Suppressor macrophage (primary cell): Measurements from ENCODE around the gene AKR1A1.
"Not testable (repeated sequence)": the region's sequence is repeated elsewhere in the genome, so short reads cannot be mapped to it uniquely, and the experiment has no call there.

ENCODE experiments used
- DNase-seq, 4 experiments: peaks; one replicate each; pipeline ENCODE4 v3.0.0-alpha.2; 2020 to 2022
- total RNA-seq, 17 experiments: gene quantifications; one replicate each; lab custom pipeline; 2026; ENCODE audit warnings: mixed read lengths in 6 of 17, inconsistent platforms in 3 of 17; lab: John Stamatoyannopoulos, UW

AKR1A1 gene
- 128 to 311 (median 213) reads per million in 17 experiments for total RNA-seq

DNA sequence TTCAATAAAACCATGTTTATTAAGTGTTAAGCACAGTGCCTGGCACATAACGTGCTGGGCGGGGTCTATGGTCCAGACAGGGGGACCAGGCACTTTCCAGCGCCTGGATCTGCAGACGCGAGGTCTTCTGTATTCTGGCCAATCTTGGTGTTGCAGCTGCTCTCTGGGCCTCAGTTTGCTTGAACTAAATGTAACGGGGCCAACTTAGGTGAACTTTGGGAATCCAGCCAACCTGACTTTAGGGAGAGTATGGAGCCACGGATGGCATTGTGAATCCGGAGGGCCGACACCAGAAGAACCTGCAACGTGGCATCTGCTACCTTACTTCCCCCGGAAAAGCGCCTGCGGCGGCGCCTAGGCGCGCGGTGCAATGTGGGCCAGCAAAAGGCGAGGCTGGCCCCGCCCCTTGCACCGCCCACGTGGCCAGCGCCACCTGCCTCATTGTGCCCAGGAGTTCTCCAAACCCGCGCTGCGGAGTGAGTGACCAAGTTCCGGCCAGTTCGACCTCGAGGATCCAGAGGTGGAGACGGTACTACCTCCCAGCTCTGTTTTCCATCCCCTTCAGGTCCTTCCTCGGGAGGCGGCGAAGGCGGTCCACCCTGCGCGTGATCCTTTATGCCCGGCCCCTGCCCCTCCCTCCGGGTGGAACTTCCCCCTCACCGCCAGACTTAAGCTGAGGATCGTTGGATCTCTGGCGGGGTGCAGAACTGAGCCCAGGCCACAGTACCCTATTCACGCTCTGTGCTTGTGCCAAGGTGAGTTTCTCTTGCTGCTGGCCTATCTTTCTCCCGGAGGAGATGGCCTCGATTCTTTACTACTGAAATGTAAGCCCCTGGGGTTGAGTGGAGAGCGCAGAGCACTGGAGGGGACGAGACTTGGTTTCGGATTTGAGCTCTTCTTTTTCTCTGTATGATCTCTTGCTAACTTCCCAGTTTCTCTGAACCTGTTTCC lies at the start of gene AKR1A1:
Gene AKR1A1, plus strand, starts transcription at position 426 of the 951 bp plus-strand sequence. CDS start 10,969 bp downstream, outside the sequence.
- peak; percentile 94 to 97 (median 96) for DNase-seq

DNA sequence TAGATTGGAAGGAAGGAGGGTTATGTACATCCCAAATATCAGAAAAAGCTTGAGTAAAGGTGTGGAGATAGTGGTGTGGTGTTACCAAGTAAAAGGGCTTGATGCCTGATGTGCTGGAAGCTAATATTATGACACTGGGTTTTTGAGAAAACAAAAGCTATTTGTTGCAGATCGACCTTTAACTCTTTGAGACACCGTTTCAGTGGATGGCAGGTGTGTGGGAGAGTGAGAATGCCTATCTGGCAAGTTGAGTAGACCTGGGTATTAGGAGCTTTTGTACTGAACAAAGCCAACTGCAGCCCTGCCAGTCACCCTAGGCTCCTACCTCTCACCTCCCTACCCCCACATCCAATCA lies 49.1 kb upstream of the AKR1A1 start:
- no peak for DNase-seq

DNA sequence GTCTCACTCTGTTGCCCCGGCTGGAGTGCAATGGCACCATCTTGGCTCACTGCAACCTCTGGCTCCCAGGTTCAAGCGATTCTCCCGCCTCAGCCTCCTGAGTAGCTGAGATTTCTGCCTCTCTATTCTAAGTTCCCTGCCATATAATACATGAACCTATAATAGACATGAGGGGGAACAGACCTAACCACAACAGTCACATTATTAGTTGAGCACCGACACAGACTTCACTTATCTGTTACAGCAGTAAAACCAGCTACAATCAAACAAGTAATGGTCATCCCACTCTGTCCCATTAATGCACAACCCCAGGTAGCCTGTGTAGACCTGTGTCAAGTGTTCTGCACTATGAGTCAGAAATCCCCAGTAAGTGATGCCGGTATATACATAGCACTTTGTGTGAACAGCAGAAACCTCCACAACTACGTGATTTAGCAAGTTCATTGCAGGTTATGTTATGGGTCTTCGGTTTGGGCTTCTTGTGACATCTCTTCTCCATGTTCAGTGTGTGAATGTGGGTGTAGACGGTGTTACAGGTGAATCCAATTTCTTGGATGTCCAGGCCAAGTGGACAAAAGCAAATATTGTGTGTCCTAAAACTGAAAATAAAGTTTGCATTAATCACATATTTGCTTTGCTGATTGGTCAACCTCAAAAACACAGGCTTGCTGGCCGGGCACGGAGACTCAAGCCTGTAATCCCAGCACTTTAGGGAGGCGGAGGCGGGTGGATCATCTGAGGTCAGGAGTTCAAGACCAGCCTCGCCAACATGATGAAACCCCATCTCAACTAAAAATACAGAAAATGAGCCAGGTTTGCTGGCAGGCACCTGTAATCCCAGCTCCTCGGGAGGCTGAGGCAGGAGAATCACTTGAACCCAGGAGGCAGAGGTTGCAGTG lies 46.9 kb upstream of the AKR1A1 start:
- no peak for DNase-seq

DNA sequence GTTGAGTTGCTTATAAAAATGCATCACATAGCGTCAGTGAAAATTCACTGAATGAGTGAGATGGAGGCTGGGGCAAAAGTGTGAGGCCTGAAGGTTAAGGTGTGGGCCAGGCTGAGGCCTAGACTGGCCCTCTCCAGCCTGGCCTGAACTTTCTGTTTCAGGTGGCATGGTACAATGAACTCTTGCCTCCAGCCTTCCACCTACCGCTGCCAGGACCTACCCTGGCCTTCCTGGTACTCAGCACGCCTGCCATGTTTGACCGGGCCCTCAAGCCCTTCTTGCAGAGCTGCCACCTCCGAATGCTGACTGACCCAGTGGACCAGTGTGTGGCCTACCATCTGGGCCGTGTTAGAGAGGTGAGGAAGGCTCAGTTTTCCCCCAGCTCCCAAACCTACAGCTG lies 43.4 kb upstream of the AKR1A1 start:
- DNase-seq: no peak

DNA sequence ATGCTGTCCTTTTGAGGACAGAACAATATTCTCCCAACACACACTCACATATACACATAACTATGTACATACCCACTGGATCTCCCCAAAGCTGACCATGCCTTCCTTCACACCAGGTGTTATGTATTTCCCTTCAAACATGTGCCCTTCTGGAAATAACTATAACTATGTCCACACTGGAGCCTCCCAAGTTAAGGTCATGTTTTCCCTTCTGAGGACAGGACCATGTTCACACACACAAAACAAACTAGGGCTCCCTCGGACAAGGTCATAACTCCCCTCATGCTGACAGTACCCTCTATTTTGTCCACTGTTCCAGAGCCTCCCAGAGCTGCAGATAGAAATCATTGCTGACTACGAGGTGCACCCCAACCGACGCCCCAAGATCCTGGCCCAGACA lies 42.7 kb upstream of the AKR1A1 start:
- DNase-seq: no peak

DNA sequence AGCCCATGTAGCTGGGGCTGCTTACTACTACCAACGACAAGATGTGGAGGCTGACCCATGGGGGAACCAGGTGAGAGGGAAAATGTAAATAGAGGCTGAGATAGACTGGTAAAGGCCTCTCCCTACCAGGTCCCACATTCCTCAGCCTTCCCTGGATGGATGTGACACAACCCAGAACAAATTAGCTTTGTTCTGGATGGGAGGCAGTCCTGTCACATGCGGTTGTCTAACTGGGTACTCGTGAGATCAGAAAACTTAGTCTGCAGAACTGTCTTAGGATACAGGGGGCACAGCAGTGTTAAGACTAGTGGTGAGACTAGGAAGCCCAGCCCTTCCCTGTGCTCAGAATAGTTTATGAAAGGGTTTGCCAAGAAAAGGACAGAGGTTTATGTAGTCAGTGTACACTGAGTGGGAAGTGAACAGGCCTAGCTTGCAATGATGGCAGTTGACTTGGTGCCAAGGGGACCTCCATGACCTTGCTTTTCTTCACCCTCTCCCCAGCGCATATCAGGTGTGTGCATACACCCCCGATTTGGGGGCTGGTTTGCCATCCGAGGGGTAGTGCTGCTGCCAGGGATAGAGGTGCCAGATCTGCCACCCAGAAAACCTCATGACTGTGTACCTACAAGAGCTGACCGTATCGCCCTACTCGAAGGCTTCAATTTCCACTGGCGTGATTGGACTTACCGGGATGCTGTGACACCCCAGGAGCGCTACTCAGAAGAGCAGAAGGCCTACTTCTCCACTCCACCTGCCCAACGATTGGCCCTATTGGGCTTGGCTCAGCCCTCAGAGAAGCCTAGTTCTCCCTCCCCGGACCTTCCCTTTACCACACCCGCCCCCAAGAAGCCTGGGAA lies 42.1 kb upstream of the AKR1A1 start:
- peak in 1 of 4 experiments; percentile 14 for DNase-seq

DNA sequence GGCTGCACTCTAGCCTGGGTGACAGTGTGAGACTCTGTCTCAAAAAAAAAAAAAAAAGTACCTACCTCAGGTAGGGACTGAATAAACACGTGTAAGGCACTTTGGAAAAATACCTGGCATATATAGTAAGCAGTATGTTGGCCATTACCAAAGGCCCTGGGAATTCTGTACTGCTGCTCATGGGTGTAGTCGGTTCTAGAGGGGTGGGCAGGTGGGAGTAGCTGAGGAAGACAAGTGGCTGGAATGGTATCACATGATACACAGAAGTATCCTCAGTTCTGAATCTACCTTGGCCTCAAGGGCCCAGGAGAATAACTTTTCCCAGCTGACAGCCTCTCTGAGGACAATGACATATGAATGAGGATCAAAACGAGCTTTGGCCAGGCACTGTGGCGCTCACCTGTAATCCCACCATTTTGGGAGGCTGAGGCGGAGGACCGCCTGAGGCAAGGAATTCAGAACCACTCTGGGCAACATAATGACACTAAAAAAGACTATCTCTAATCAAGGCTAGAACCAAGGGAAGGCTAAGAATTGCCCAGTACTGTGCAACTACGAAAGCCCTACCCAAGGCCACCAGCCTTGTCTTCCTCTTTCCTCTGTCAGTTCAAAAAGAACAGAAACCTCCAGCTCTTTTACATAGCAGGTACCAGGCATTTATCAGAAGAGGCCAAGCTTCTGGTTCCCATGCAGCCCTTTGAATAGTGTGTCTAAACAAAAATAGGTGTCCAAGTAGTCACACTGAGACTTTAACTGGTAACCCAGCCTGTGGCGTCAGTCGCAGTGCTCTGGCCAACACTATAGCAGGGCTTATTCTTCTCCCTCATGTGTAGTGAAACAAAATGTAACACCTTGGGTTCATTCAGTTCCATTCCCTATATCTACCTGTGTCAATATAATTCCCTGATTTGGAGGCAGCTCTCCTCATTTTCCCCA lies 40.3 kb upstream of the AKR1A1 start:
- DNase-seq: no peak

DNA sequence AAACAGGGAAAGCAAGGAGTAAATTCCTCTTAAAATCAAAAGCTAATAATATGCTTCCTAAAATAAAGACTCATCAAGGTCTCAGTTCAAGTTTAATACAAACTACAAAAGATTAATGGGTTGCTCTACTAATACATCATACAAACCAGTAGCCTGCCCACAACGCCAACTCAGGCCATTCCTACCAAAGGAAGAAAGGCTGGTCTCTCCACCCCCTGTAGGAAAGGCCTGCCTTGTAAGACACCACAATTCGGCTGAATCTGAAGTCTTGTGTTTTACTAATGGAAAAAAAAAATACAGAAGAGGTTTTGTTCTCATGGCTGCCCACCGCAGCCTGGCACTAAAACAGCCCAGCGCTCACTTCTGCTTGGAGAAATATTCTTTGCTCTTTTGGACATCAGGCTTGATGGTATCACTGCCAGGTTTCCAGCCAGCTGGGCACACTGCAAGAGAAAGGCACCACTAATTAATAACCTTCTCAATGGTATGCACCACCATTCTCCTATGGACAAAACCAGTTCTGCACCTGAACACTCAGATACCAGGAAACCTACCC lies 39.6 kb upstream of the AKR1A1 start:
- no peak for DNase-seq

DNA sequence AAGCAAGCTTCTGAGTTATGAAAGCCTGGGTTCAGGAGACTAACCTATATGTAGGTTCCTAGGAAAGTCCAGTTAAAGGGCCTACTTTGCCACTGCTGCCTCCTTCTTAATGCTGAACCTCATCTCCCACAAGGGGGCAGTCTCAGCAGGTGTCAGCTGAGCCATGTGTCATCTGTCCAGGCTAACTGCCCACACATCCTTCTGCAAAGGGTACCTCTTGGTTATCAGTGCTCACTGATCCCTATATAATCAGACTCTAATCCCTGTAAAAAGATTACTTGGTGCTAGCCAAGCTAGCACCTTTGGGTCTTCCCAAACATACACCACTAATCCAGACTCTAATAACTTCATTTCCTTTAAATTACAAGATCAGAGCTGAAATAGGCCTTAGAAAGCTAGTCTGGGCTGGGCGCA lies 38.0 kb upstream of the AKR1A1 start:
- DNase-seq: peak; percentile 82 to 87 (median 86)

DNA sequence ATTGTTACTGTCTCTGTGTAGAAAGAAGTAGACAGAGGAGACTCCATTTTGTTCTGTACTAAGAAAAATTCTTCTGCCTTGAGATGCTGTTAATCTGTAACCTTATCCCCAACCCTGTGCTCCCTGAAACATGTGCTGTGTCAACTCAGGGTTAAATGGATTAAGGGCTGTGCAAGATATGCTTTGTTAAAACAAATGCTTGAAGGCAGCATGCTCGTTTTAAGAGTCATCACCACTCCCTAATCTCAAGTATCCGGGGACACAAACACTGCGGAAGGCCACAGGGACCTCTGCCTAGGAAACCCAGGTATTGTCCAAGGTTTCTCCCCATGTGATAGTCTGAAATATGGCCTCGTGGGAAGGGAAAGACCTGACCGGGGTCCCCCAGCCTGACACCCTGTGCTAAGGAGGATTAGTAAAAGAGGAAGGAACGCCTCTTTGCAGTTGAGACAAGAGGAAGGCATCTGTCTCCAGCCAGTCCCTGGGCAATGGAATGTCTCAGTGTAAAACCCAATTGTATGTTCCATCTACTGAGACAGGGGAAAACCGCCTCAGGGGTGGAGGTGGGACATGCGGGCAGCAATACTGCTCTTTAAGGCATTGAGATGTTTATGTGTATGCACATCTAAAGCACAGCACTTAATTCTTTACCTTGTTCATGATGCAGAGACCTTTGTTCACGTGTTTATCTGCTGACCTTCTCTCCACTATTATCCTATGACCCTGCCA lies 36.9 kb upstream of the AKR1A1 start:
- DNase-seq: peak in 1 of 4 experiments; percentile 17

DNA sequence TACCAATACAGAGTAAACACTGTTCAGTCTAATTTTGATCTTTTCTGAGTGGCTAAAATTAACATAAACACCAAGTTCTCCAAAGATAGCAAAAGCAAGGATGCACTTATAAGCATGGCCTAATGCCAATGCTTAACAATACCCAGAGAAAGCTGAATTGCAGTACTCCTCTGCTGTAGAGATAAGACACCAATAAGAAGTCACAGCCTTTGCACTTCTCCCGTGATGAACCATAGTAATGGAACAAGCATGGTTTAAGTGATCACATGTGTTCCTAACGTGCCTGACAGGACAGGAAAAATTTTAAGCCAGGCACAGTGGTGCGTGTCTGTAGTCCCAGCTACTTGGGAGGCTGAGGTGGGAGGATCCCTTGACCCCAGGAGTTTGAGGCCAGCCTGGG lies 34.6 kb upstream of the AKR1A1 start:
- DNase-seq: no peak

DNA sequence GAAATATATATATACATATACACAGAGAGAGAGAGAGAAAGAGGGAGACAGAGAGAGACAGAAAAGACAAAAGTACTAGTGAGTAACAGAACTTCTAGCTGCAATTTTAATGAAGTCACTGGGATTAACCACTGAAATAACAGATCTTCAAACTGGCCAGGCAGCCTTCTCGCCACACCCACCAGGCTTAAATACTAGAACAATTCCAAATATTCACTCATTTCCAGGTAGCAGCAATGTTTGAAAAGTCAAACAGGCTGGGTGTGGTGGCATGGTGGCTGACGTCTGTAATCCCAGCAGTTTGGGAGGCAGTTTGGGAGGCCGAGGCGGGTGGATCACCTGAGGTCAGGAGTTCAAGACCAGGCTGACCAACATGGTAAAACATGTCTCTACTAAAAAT lies 34.2 kb upstream of the AKR1A1 start:
- DNase-seq: no peak

DNA sequence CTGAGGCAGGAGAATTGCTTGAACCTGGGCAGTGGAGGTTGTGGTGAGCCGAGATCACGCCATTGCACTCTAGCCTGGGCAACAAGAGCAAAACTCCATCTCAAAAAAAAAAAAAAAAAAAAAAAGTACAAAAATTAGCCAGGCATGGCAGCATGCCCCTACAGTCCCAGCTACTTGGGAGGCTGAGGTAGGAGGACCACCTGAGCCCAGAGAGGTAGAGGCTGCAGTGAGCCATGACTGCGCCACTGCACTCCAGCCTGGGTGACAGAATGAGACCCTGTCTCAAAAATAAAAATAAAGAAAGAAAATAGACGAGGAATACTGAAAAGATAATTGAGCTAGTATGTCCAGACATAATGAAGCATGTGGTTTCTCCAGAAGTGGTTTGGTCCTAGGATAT lies 32.3 kb upstream of the AKR1A1 start:
- not testable (repeated sequence) for DNase-seq

DNA sequence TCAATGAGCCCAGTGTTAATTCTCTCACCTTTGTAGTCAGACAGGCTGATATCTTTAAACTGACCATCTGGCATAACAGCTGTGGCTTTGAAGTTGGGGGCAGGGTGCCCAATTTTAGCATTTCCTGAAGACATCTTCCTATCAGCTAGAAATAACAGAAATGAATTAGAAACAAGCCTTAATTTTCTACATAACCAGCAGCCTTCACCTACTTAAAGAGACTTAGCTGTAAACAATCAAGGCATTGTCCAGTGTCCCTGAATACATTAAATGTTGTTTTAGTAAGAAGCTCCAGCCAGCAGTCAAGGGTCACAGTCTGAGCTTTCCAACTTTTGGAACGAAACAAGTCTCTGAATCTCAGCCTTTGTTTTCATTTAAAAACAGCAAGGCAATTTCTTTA lies 31.7 kb upstream of the AKR1A1 start:
- DNase-seq: no peak

DNA sequence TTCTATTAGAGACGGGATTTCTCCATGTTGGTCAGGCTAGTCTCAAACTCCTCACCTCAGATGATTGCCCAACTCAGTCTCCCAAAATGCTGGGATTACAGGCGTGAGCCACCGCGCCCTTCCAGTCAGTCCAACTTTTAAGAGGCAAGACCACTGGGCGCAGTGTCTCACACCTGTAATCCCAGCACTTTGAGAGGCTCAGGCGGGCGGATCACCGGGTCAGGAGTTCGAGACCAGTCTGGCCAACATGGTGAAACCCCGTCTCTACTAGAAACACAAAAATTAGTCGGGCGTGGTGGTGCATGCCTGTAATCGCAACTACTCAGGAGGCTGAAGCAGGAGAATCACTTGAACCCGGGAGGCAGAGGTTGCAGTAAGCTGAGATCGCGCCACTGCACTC lies 30.9 kb upstream of the AKR1A1 start:
- DNase-seq: not testable (repeated sequence)

DNA sequence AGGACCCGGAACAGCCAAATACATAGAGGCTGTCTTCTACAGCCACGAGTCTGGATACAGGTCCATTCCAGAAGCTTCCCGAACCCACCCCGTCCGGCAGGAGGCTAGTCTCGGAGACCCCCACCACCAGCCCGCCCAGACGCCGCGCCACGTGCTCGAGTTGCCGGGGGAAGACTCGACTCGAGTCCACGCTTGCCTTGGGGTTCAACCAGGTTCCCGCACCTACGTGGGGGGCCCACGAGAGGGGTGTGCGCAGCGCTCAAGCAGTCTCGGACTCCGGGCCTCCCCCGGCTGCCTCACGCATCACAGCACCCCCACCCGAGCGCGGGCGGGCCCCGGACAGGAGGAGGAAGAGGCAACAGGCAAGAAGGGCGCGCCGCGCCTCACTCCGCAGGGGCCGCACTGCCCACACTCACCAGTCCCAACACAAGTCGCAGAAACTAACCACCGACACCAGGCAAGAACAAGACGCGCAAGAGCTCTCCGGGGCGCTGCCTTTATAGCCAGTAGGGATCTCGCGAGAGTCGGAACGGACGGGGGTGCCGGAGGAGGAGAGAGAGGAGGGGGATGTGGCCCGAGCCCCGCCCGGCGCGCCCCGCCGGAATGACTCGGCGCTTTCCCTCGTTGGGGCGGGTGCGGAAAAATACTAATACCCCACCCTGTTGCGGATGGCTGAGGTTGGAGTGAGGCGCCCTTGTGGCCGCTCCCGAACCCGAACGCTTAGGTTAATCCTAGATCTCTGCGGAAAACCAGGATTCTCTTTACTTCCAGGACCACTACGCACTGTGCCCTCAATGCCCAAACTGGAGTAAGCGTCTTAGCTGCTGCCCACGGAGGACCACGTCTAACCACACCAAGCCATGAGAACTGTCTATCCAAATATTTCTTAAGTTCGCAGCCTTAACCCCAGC lies 29.0 kb upstream of the AKR1A1 start, which contains the start of gene PRDX1:
Gene PRDX1, minus strand, starts transcription at position 472 of the 911 bp plus-strand sequence. CDS start 2,841 bp downstream, outside the sequence.
- peak; percentile 97 to 99 (median 98) for DNase-seq

DNA sequence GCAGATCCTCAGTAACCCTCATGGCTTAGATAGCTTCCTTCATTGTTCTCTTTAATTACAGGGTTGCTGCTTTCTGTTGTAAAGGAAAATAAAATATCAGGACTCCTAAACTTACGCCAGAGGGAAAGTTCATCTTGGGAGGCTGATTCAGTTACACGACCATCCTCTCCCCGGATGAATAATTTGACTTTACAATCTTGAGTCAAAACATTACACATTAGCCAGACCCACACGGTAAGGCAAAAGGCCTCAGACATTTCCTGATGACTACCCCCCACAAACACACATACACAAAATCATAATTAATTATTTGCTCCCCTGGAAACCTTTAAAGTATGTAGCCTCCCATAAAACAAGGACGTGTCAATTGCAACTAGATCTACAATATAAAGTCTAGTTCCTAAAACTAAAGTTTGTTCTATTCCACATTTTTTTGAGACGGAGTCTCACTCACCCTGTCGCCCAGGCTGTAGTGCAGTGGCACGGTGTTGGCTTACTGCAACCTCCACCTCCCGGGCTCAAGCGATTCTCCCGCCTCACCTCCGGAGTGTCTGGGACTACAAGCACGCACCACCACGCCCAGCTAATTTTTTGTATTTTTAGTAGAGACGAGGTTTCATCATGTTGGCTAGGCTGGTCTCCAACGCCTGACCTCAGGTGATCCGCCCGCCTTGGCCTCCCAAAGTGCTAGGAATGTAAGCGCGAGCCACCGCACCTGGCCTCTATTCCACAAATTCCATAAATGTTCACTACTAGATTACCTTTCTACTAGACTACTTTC lies 28.1 kb upstream of the AKR1A1 start:
- peak in 1 of 4 experiments; percentile 12 for DNase-seq

DNA sequence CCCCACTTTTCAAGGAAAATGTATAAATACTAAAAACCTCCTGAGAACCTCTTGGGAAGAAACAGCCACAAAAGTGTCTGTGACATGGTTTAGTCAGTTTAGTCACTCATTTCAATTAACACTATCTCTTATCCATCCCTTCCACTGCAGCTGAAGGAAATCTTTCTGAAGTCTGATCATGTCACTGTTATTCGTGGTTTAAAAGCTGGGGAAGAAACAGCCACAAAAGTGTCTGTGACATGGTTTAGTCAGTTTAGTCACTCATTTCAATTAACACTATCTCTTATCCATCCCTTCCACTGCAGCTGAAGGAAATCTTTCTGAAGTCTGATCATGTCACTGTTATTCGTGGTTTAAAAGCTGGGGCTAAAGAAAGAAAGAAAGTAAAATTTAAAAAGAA lies 27.1 kb upstream of the AKR1A1 start:
- DNase-seq: not testable (repeated sequence)
